Measurements from ENCODE around the gene SOBP. TPM values are rescaled to one million over a fixed set of nuclear protein-coding genes. Genes with fewer than 3 reads are reported as not detected.
"Not testable (repeated sequence)": the region's sequence is repeated elsewhere in the genome, so short reads cannot be mapped to it uniquely, and the experiment has no call there.

Gene SOBP
- polyA plus RNA-seq, 1 donor (not counting 4 experiments of a cell fraction or from before 2014, with no cell fraction given): not detected

DNA sequence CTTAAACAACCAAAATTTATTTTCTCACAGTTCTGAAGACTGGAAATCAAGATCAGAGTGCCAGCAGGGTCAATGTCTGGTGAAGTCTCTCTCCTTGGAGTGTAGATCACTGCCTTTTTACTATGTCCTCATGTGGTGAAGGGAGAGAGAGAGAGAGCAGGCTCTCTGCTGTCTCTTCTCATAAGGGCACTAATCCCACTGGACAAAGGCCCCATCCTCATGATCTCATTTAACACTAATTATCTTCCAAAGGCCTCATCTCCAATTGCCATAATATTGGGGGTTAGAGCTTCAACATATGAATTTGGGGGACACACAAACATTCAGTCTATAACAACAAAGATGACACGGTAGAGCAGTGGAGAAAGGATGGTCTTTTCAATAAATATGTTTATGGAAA is 27.4 kb downstream of the SOBP start:
- no peak overlapping the region for H3K27ac ChIP-seq (ENCODE audit: control insufficient read depth, insufficient read depth, low read length)
- H3K79me2 ChIP-seq (ENCODE audit: control insufficient read depth, insufficient read depth, low read length): no peaks in the 10 kb centered on the region
- no peak for TF ChIP-seq EZH2 (IDR thresholded peaks at IDR 0.05; ENCODE audit: low read length)
- no peak for TF ChIP-seq CTCF (optimal IDR thresholded peaks at IDR 0.05 in 1 of 3, IDR thresholded peaks at IDR 0.05 in 1 of 3, conservative IDR thresholded peaks at IDR 0.05 in 1 of 3; ENCODE audit: extremely low read depth in 1 of 3, insufficient read depth in 2 of 3, low read length in 3 of 3)
- dilution Hi-C loops (cut with MboI; ENCODE audit: extremely low pct_ligation_motif_present, low sequenced_read_pairs): no loop called here
- no peaks in the 10 kb centered on the region for H3K36me3 ChIP-seq (ENCODE audit: control insufficient read depth in 2 of 2, extremely low read depth in 1 of 2, insufficient read depth in 2 of 2, low read length in 2 of 2)
- H3K9me3 ChIP-seq (ENCODE audit: control insufficient read depth, low read depth, low read length): no peaks in the 10 kb centered on the region
- H2AFZ ChIP-seq (ENCODE audit: control insufficient read depth, low read length): no peak overlapping the region
- no peak overlapping the region for H3K9ac ChIP-seq (ENCODE audit: control insufficient read depth, extremely low read depth, insufficient read depth, low read length)
- DNase-seq (ENCODE audit: low read depth, low spot score): no peak
- no peaks in the 10 kb centered on the region for H3K9me1 ChIP-seq (ENCODE audit: control insufficient read depth, extremely low read depth, insufficient read depth, low read length)
- H3K4me3 ChIP-seq (ENCODE audit: control insufficient read depth in 2 of 3, extremely low read depth in 1 of 3, insufficient read depth in 2 of 3, low read depth in 1 of 3, low read length in 3 of 3): no peak overlapping the region
- no peak for FAIRE-seq
- H4K20me1 ChIP-seq (ENCODE audit: control insufficient read depth, extremely low read depth, insufficient read depth, low read length): no peaks in the 10 kb centered on the region
- no peaks in the 10 kb centered on the region for H3K4me1 ChIP-seq (ENCODE audit: control insufficient read depth, extremely low read depth, insufficient read depth, low read length)
- no peak overlapping the region for H3K4me2 ChIP-seq (ENCODE audit: control insufficient read depth, extremely low read depth, insufficient read depth, low read depth, low read length)
- peaks cover 6% of the 10 kb centered on the region for H3K27me3 ChIP-seq (ENCODE audit: control insufficient read depth, extremely low read depth, insufficient read depth, low read length)

DNA sequence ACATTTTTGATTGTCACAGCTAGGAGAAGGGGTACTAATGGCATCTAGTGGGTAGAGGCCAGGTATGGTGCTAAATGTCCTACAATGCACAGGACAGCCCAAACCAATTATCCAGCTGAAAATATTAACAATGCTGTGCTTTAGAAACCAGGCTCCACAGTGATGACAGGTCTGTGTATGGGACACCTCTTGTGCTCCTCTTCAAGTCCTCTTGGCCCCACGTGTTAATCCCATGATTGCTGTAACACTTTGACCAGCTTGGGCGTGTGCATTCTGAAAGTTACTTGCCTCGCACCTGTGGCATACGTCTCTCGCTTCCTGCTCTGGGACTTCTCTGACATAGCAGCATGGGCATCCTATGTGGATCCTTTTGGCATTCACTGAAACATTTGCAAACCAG is 29.3 kb downstream of the SOBP start:
- H3K36me3 ChIP-seq (ENCODE audit: control insufficient read depth in 2 of 2, extremely low read depth in 1 of 2, insufficient read depth in 2 of 2, low read length in 2 of 2); H3K4me3 ChIP-seq (ENCODE audit: control insufficient read depth in 2 of 3, extremely low read depth in 1 of 3, insufficient read depth in 2 of 3, low read depth in 1 of 3, low read length in 3 of 3); H4K20me1 ChIP-seq (ENCODE audit: control insufficient read depth, extremely low read depth, insufficient read depth, low read length); H3K9ac ChIP-seq (ENCODE audit: control insufficient read depth, extremely low read depth, insufficient read depth, low read length); H2AFZ ChIP-seq (ENCODE audit: control insufficient read depth, low read length); H3K9me1 ChIP-seq (ENCODE audit: control insufficient read depth, extremely low read depth, insufficient read depth, low read length); H3K9me3 ChIP-seq (ENCODE audit: control insufficient read depth, low read depth, low read length); H3K27ac ChIP-seq (ENCODE audit: control insufficient read depth, insufficient read depth, low read length); H3K27me3 ChIP-seq (ENCODE audit: control insufficient read depth, extremely low read depth, insufficient read depth, low read length); FAIRE-seq; dilution Hi-C loops (cut with MboI; ENCODE audit: extremely low pct_ligation_motif_present, low sequenced_read_pairs); DNase-seq (ENCODE audit: low read depth, low spot score); H3K4me1 ChIP-seq (ENCODE audit: control insufficient read depth, extremely low read depth, insufficient read depth, low read length); H3K79me2 ChIP-seq (ENCODE audit: control insufficient read depth, insufficient read depth, low read length); H3K4me2 ChIP-seq (ENCODE audit: control insufficient read depth, extremely low read depth, insufficient read depth, low read depth, low read length): not testable (repeated sequence)

- H3K9ac ChIP-seq (ENCODE audit: control insufficient read depth, extremely low read depth, insufficient read depth, low read length); H3K4me1 ChIP-seq (ENCODE audit: control insufficient read depth, extremely low read depth, insufficient read depth, low read length); H3K36me3 ChIP-seq (ENCODE audit: control insufficient read depth in 2 of 2, extremely low read depth in 1 of 2, insufficient read depth in 2 of 2, low read length in 2 of 2); H3K27me3 ChIP-seq (ENCODE audit: control insufficient read depth, extremely low read depth, insufficient read depth, low read length); H3K9me1 ChIP-seq (ENCODE audit: control insufficient read depth, extremely low read depth, insufficient read depth, low read length); H3K79me2 ChIP-seq (ENCODE audit: control insufficient read depth, insufficient read depth, low read length); dilution Hi-C loops (cut with MboI; ENCODE audit: extremely low pct_ligation_motif_present, low sequenced_read_pairs); H2AFZ ChIP-seq (ENCODE audit: control insufficient read depth, low read length); H3K4me3 ChIP-seq (ENCODE audit: control insufficient read depth in 2 of 3, extremely low read depth in 1 of 3, insufficient read depth in 2 of 3, low read depth in 1 of 3, low read length in 3 of 3); H4K20me1 ChIP-seq (ENCODE audit: control insufficient read depth, extremely low read depth, insufficient read depth, low read length); H3K4me2 ChIP-seq (ENCODE audit: control insufficient read depth, extremely low read depth, insufficient read depth, low read depth, low read length); H3K27ac ChIP-seq (ENCODE audit: control insufficient read depth, insufficient read depth, low read length); DNase-seq (ENCODE audit: low read depth, low spot score); H3K9me3 ChIP-seq (ENCODE audit: control insufficient read depth, low read depth, low read length): not testable (repeated sequence)
- peak; percentile 67 for FAIRE-seq
Observed at GRCh38 chr6:107520706-107521105, 30.8 kb downstream of the SOBP start.
